CD4-positive, alpha-beta memory T cell (primary cell): ENCODE data around the gene PERCC1. TPM values are rescaled to one million over a fixed set of nuclear protein-coding genes. Genes with fewer than 3 reads are reported as not detected.

Experiments used
- CTCF ChIA-PET: fragments of 350-600 bp; sonication (Branson Sonifier 250); formaldehyde crosslinking; loops from one replicate; lab custom pipeline; 2021; ENCODE audit warnings: inconsistent platforms; ENCODE audit not compliant: partially characterized antibody; lab: Charles Lee
- POLR2A ChIA-PET: fragments of 350-600 bp; sonication (Branson Sonifier 250); formaldehyde crosslinking; loops from one replicate; lab custom pipeline; 2021; ENCODE audit not compliant: partially characterized antibody; lab: Charles Lee
- DNase-seq, 5 donors: peaks; one replicate each; pipeline versions ENCODE4 v3.0.0 to v3.0.0-alpha.2; 2020 to 2022; ENCODE audit warnings: mixed read lengths in 1 of 5
- H3K27ac ChIP-seq: one replicate; pipeline ENCODE4 v1.7.0; 2013; ENCODE audit warnings: low read depth, low read length
- H3K27me3 ChIP-seq: 2 replicates; pipeline ENCODE4 v1.7.0; 2013; ENCODE audit warnings: mild to moderate bottlenecking, low read length, moderate library complexity; ENCODE audit not compliant: insufficient read depth
- H3K36me3 ChIP-seq: 2 replicates; pipeline ENCODE4 v1.7.0; 2013; ENCODE audit warnings: mild to moderate bottlenecking, low read length, moderate library complexity; ENCODE audit not compliant: insufficient read depth
- H3K4me1 ChIP-seq: 2 replicates; pipeline ENCODE4 v1.7.0; 2013; ENCODE audit warnings: mild to moderate bottlenecking, low read length, moderate library complexity; ENCODE audit not compliant: insufficient read depth
- H3K4me3 ChIP-seq, 2 donors: one replicate each; pipeline ENCODE4 v1.7.0; 2013; ENCODE audit warnings: low read length in 2 of 2, mild to moderate bottlenecking in 1 of 2
- H3K9me3 ChIP-seq, 2 donors: one replicate each; pipeline ENCODE4 v1.7.0; 2013; ENCODE audit warnings: low read length in 2 of 2, control low read depth in 1 of 2; ENCODE audit not compliant: control insufficient read depth in 1 of 2
- H3K27ac Mint-ChIP-seq, 7 donors: one replicate each; pipeline ENCODE4 v1.8.0; 2020 to 2021; ENCODE audit warnings: mixed read lengths in 7 of 7, mild to moderate bottlenecking in 6 of 7, inconsistent platforms in 3 of 7, moderate library complexity in 3 of 7
- H3K27me3 Mint-ChIP-seq, 2 donors: one replicate each; pipeline ENCODE4 v1.8.0; 2020 to 2021; ENCODE audit warnings: mixed read lengths in 2 of 2
- H3K36me3 Mint-ChIP-seq, 2 donors: one replicate each; pipeline ENCODE4 v1.8.0; 2020 to 2021; ENCODE audit warnings: mixed read lengths in 2 of 2, inconsistent platforms in 1 of 2, mild to moderate bottlenecking in 1 of 2
- H3K4me1 Mint-ChIP-seq, 4 donors: one replicate each; pipeline ENCODE4 v1.8.0; 2020 to 2021; ENCODE audit warnings: mixed read lengths in 4 of 4, mild to moderate bottlenecking in 1 of 4
- H3K4me3 Mint-ChIP-seq, 8 donors: one replicate each; pipeline ENCODE4 v1.8.0; 2020 to 2021; ENCODE audit warnings: mixed read lengths in 8 of 8, mild to moderate bottlenecking in 7 of 8, moderate library complexity in 6 of 8, inconsistent platforms in 3 of 8
- H3K9me3 Mint-ChIP-seq, 8 donors: one replicate each; pipeline ENCODE4 v1.8.0; 2020 to 2021; ENCODE audit warnings: mixed read lengths in 8 of 8, mild to moderate bottlenecking in 5 of 8, inconsistent platforms in 3 of 8, moderate library complexity in 1 of 8
- intact Hi-C: fragments of 100-400 bp; cut with micrococcal nuclease; formaldehyde crosslinking; loops from one replicate; pipeline ENCODE4 v1.15.1; 2023
- polyA plus RNA-seq, 2 donors: library from polyadenylated mRNA; unstranded; fragments of 300-500 nt; fragmentation: Illumina TruSeq; gene quantifications; one replicate each; pipeline ENCODE4 v1.2.3, GENCODE V29; 2021
- total RNA-seq, 2 experiments: library from RNA; stranded (reverse); gene quantifications; one replicate each; pipeline ENCODE4 v1.2.3, GENCODE V29; 2021

PERCC1 gene
- total and polyA plus RNA-seq, 4 experiments from 2014 or later: 0.49 to 0.50 TPM; not detected in 2

- no peaks in the 10 kb centered on the region for H3K9me3 Mint-ChIP-seq
- H3K4me3 Mint-ChIP-seq: no peak overlapping the region
- CTCF ChIA-PET: no interaction called here
Observed at GRCh38 chr16:1458336-1458976, 27.6 kb downstream of the PERCC1 start.

GRCh38 chr16:1458977-1459341, 28.1 kb downstream of the PERCC1 start:
- Histone ChIP-seq H3K36me3 (peaks cover 12% of the 10 kb centered on the region), H3K4me1 (no peaks in the 10 kb centered on the region), H3K27ac (no peak overlapping the region), H3K27me3 (no peaks in the 10 kb centered on the region), H3K9me3 (no peaks in the 10 kb centered on the region), H3K4me3 (no peak overlapping the region)
- CTCF ChIA-PET: no interaction called here
- H3K27me3 Mint-ChIP-seq: no peaks in the 10 kb centered on the region
- H3K27ac Mint-ChIP-seq: peak overlapping the region in 1 of 7 donors; percentile 84
- no peak for DNase-seq
- no peak overlapping the region for H3K4me3 Mint-ChIP-seq
- POLR2A ChIA-PET: no interaction called here
- H3K4me1 Mint-ChIP-seq: peaks cover 0 to 2% (median 0%) of the 10 kb centered on the region in 4 donors
- intact Hi-C loops: no loop called here
- no peaks in the 10 kb centered on the region for H3K9me3 Mint-ChIP-seq
- H3K36me3 Mint-ChIP-seq: peaks cover 6 to 20% of the 10 kb centered on the region in 2 donors

More at GRCh38 chr16:1458336-1458976, 27.6 kb downstream of the PERCC1 start:
- intact Hi-C loops: no loop called here
- peaks cover 0 to 2% (median 0%) of the 10 kb centered on the region in 4 donors for H3K4me1 Mint-ChIP-seq
- Histone ChIP-seq H3K27me3 (no peaks in the 10 kb centered on the region), H3K4me1 (no peaks in the 10 kb centered on the region), H3K9me3 (no peaks in the 10 kb centered on the region), H3K27ac (no peak overlapping the region), H3K36me3 (peaks cover 17% of the 10 kb centered on the region), H3K4me3 (no peak overlapping the region)
- no peaks in the 10 kb centered on the region for H3K27me3 Mint-ChIP-seq
- peaks cover 5 to 21% of the 10 kb centered on the region in 2 donors for H3K36me3 Mint-ChIP-seq
- DNase-seq: no peak
- H3K27ac Mint-ChIP-seq: peak overlapping the region in 1 of 7 donors; percentile 84
- POLR2A ChIA-PET: no interaction called here

- Histone ChIP-seq H3K36me3 (peaks cover 12% of the 10 kb centered on the region), H3K4me1 (no peaks in the 10 kb centered on the region), H3K27me3 (no peaks in the 10 kb centered on the region), H3K27ac (no peak overlapping the region), H3K4me3 (no peak overlapping the region), H3K9me3 (no peaks in the 10 kb centered on the region)
- ChIA-PET POLR2A (no interaction called here), CTCF (no interaction called here)
- DNase-seq: no peak
- no peaks in the 10 kb centered on the region for H3K27me3 Mint-ChIP-seq
- intact Hi-C loops: no loop called here
- peaks cover 0 to 2% (median 0%) of the 10 kb centered on the region in 4 donors for H3K4me1 Mint-ChIP-seq
- H3K4me3 Mint-ChIP-seq: no peak overlapping the region
- H3K27ac Mint-ChIP-seq: no peak overlapping the region
- H3K36me3 Mint-ChIP-seq: peaks cover 8 to 17% of the 10 kb centered on the region in 2 donors
- no peaks in the 10 kb centered on the region for H3K9me3 Mint-ChIP-seq
Observed at GRCh38 chr16:1459967-1460366, 29.1 kb downstream of the PERCC1 start.

- Mint-ChIP-seq H3K4me3 (no peak overlapping the region), H3K36me3 (peaks cover 8 to 17% of the 10 kb centered on the region in 2 donors), H3K9me3 (no peaks in the 10 kb centered on the region), H3K4me1 (peaks cover 0 to 2% (median 0%) of the 10 kb centered on the region in 4 donors), H3K27me3 (no peaks in the 10 kb centered on the region), H3K27ac (no peak overlapping the region)
- CTCF ChIA-PET: no interaction called here
- Histone ChIP-seq H3K4me1 (no peaks in the 10 kb centered on the region), H3K4me3 (no peak overlapping the region), H3K27ac (no peak overlapping the region), H3K9me3 (no peaks in the 10 kb centered on the region), H3K27me3 (no peaks in the 10 kb centered on the region), H3K36me3 (peaks cover 12% of the 10 kb centered on the region)
- DNase-seq: no peak
- POLR2A ChIA-PET: no interaction called here
- intact Hi-C loops: no loop called here
Observed at GRCh38 chr16:1460602-1461138, 29.8 kb downstream of the PERCC1 start.

- no peak overlapping the region for H3K27ac Mint-ChIP-seq
- intact Hi-C loops: no loop called here
- Histone ChIP-seq H3K9me3 (no peaks in the 10 kb centered on the region), H3K27ac (no peak overlapping the region), H3K27me3 (no peaks in the 10 kb centered on the region), H3K36me3 (peaks cover 12% of the 10 kb centered on the region), H3K4me1 (no peaks in the 10 kb centered on the region), H3K4me3 (no peak overlapping the region)
- ChIA-PET POLR2A (no interaction called here), CTCF (no interaction called here)
- no peak overlapping the region for H3K4me3 Mint-ChIP-seq
- H3K4me1 Mint-ChIP-seq: peaks cover 0 to 2% (median 0%) of the 10 kb centered on the region in 4 donors
- DNase-seq: no peak
- H3K36me3 Mint-ChIP-seq: peaks cover 8 to 17% of the 10 kb centered on the region in 2 donors
- H3K9me3 Mint-ChIP-seq: no peaks in the 10 kb centered on the region
- no peaks in the 10 kb centered on the region for H3K27me3 Mint-ChIP-seq
Observed at GRCh38 chr16:1461146-1461545, 30.3 kb downstream of the PERCC1 start.

- no peaks in the 10 kb centered on the region for H3K27me3 ChIP-seq
- H3K36me3 Mint-ChIP-seq: peaks cover 8 to 14% of the 10 kb centered on the region in 2 donors
- ChIA-PET POLR2A (no interaction called here), CTCF (interaction anchor here (0.7 kb wide), 1 partner anchor 101 kb away, joined by 4 read pairs; no protein-coding TSS in a partner anchor)
- H3K9me3 ChIP-seq: no peaks in the 10 kb centered on the region
- H3K4me1 Mint-ChIP-seq: peaks cover 0 to 12% (median 2%) of the 10 kb centered on the region in 4 donors
- no peak overlapping the region for H3K4me3 Mint-ChIP-seq
- peaks cover 12% of the 10 kb centered on the region for H3K36me3 ChIP-seq
- no peaks in the 10 kb centered on the region for H3K4me1 ChIP-seq
- no peak overlapping the region for H3K27ac Mint-ChIP-seq
- DNase-seq: no peak
- no peak overlapping the region for H3K4me3 ChIP-seq
- H3K27me3 Mint-ChIP-seq: no peaks in the 10 kb centered on the region
- peaks cover 0 to 1% (median 0%) of the 10 kb centered on the region in 8 donors for H3K9me3 Mint-ChIP-seq
- intact Hi-C loops: no loop called here
- H3K27ac ChIP-seq: no peak overlapping the region
Observed at GRCh38 chr16:1464196-1464893, 33.5 kb downstream of the PERCC1 start.

GRCh38 chr16:1464894-1465566, 34.2 kb downstream of the PERCC1 start:
- Mint-ChIP-seq H3K36me3 (peaks cover 8 to 12% of the 10 kb centered on the region in 2 donors), H3K9me3 (peaks cover 0 to 1% (median 0%) of the 10 kb centered on the region in 8 donors), H3K27me3 (no peaks in the 10 kb centered on the region), H3K4me3 (no peak overlapping the region), H3K27ac (no peak overlapping the region), H3K4me1 (peaks cover 3 to 17% (median 4%) of the 10 kb centered on the region in 4 donors)
- H3K4me3 ChIP-seq: no peak overlapping the region
- no peaks in the 10 kb centered on the region for H3K4me1 ChIP-seq
- no peaks in the 10 kb centered on the region for H3K27me3 ChIP-seq
- DNase-seq: no peak
- CTCF ChIA-PET: no interaction called here
- no peak overlapping the region for H3K27ac ChIP-seq
- H3K9me3 ChIP-seq: no peaks in the 10 kb centered on the region
- intact Hi-C loops: no loop called here
- POLR2A ChIA-PET: no interaction called here
- peaks cover 12% of the 10 kb centered on the region for H3K36me3 ChIP-seq
